Activated naive CD8-positive, alpha-beta T cell treated with anti-CD3 and anti-CD28 coated beads for 36 hours (primary cell): ENCODE data around the gene PTPN1. TPM values are rescaled to one million over a fixed set of nuclear protein-coding genes. Genes with fewer than 3 reads are reported as not detected.

Experiments
- DNase-seq: peaks from one replicate; pipeline ENCODE4 v3.0.0; 2021
- H3K27ac Mint-ChIP-seq: one replicate; pipeline ENCODE4 v1.8.0; 2022; ENCODE audit warnings: mild to moderate bottlenecking, moderate library complexity, mixed read lengths
- H3K27me3 Mint-ChIP-seq: one replicate; pipeline ENCODE4 v1.8.0; 2022; ENCODE audit warnings: mild to moderate bottlenecking, mixed read lengths
- H3K36me3 Mint-ChIP-seq: one replicate; pipeline ENCODE4 v1.8.0; 2021; ENCODE audit warnings: mild to moderate bottlenecking, mixed read lengths
- H3K4me1 Mint-ChIP-seq: one replicate; pipeline ENCODE4 v1.8.0; 2021; ENCODE audit warnings: mixed read lengths
- H3K4me3 Mint-ChIP-seq: one replicate; pipeline ENCODE4 v1.8.0; 2022; ENCODE audit warnings: mild to moderate bottlenecking, moderate library complexity, mixed read lengths
- H3K9me3 Mint-ChIP-seq: one replicate; pipeline ENCODE4 v1.8.0; 2022; ENCODE audit warnings: mixed read lengths
- total RNA-seq, 2 experiments: library from RNA; stranded (reverse); gene quantifications; one replicate each; pipeline ENCODE4 v1.2.3, GENCODE V29; 2021

The PTPN1 gene
- total RNA-seq, 2 experiments from 2014 or later: 53.0 to 54.0 TPM

DNA sequence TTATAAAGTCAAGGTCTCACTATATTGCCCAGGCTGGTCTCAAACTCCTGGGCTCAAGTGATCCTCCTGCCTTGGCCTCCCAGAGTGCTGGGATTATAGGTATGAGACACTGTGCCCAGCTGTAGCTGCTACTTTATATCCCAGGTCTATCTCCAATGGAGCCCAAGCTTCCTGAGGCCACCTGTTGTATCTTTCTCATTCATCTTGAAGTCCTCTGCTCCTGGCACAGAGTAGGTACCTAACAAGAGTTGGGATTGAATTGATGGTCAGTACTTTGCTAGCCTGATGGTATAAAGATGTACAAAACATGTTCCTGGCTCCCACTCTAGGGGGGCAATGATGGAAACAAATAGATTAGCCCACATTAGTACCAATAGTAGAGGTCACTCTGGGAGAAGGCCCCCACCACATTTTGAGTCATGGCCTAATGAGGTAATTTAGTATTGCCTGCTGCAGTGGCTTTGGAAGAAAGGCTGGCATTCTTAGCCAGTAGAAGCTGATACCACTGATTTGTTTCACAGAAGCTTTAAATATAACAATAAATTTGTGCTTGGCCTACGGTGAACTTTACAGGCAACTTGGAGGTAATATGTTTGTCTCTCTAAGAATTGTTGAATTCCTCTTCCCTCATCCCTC lies 5.4 kb downstream of the PTPN1 start:
- H3K4me3 Mint-ChIP-seq: peak overlapping the region; percentile 48
- H3K27me3 Mint-ChIP-seq: no peaks in the 10 kb centered on the region
- H3K4me1 Mint-ChIP-seq: peaks cover 90% of the 10 kb centered on the region
- H3K36me3 Mint-ChIP-seq: peaks cover 34% of the 10 kb centered on the region
- H3K27ac Mint-ChIP-seq: peak overlapping the region; percentile 92
- H3K9me3 Mint-ChIP-seq: no peaks in the 10 kb centered on the region
- no peak for DNase-seq

DNA sequence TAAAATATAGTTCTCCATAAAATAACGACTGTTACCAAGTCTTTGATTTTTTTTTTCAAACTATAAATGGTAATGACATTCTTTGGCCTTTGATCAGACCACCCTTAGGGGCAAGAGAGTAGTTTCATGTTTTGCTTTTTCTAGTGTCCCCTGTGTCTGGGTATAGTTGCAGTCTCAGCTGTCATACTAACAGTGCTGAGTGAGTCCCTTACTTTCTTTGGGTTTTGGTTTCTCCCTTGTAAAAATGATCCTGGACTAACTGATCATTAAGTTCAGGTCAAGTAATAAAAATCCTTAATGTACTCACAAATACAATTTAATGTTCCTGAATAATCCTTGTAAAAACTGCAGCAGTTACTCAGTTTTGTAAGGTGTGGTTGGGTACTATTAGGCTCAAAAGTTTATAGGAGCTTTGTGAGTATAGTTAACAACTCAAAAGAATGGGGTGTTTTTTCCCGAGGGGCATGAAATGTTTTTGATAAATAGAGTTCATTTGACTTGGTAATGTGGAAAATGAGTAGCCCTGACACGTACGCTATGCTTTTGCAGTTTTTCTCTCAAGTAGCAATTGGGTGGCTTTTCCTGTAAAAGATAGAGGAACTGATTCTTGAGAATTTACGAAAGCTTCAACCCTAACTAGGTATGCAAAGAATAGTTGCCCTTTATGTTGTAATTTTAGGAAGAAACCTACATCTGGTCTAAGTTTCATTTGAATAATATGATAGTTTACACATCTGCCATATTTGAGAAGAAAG lies 6.2 kb downstream of the PTPN1 start:
- DNase-seq: no peak
- peaks cover 91% of the 10 kb centered on the region for H3K4me1 Mint-ChIP-seq
- no peaks in the 10 kb centered on the region for H3K9me3 Mint-ChIP-seq
- H3K36me3 Mint-ChIP-seq: peaks cover 32% of the 10 kb centered on the region
- no peaks in the 10 kb centered on the region for H3K27me3 Mint-ChIP-seq
- H3K27ac Mint-ChIP-seq: peak overlapping the region; percentile 92
- peak overlapping the region; percentile 48 for H3K4me3 Mint-ChIP-seq

DNA sequence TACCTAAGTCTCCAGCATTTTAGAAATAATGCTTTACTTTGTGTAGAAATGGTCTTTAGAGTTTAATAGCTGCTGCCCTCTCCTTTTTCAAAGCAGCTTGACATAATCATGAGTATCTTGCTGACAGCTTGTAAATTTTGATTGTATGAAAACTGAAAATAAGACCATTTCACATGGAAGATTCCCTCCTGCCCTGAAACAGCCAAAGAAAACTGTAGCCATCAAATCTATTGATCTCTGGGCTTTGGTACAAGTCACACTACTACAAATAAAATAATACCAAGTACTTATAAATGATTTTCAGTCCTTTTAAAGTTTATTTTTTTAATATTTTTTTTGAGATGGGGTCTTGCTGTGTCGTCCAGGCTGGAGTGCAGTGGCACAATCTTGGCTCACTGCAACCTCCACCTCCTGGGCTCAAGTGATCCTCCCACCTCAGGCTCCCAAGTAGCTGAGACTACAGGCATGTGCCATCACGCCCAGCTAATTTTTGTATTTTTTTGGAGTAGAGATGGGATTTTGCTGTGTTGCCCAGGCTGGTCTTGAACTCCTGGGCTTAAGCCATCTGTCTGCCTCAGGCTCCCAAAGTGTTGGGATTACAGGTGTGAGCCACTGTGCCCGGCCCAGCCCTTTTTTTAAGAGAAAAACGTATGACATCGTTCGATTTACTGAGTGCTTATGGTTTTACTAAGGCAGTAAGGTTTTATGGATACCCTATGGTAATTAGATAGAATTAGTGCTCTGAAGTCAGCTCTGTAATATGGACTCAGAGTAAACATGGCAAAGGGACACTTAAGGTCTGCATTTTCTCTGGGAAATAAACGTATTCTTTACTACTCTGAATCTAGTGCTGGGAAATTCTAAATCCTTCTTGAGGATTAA lies 7.0 kb downstream of the PTPN1 start:
- H3K27me3 Mint-ChIP-seq: no peaks in the 10 kb centered on the region
- H3K27ac Mint-ChIP-seq: peak overlapping the region; percentile 92
- peak overlapping the region; percentile 75 for H3K4me3 Mint-ChIP-seq
- no peaks in the 10 kb centered on the region for H3K9me3 Mint-ChIP-seq
- DNase-seq: no peak
- H3K4me1 Mint-ChIP-seq: peaks cover 92% of the 10 kb centered on the region
- H3K36me3 Mint-ChIP-seq: peaks cover 38% of the 10 kb centered on the region

DNA sequence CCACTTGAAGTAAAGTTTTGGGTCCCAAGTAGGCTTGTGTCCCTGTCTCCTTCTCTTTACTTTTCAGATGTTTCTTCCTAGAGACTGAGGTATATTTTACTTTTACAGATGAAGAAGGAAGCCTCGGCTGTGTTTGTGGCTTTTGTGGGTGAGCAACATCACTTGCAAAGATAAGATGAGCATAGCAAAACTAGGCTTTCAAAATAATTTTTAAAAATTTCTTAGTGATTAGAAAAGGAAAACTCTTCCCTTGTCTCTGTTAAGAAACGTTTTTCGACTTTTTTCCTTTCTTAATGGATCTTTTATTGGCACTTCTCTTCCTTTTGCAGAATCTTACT lies 7.6 kb downstream of the PTPN1 start:
- H3K9me3 Mint-ChIP-seq: no peaks in the 10 kb centered on the region
- peaks cover 87% of the 10 kb centered on the region for H3K4me1 Mint-ChIP-seq
- DNase-seq: no peak
- H3K36me3 Mint-ChIP-seq: peaks cover 38% of the 10 kb centered on the region
- no peaks in the 10 kb centered on the region for H3K27me3 Mint-ChIP-seq
- H3K27ac Mint-ChIP-seq: peak overlapping the region; percentile 92
- peak overlapping the region; percentile 75 for H3K4me3 Mint-ChIP-seq

DNA sequence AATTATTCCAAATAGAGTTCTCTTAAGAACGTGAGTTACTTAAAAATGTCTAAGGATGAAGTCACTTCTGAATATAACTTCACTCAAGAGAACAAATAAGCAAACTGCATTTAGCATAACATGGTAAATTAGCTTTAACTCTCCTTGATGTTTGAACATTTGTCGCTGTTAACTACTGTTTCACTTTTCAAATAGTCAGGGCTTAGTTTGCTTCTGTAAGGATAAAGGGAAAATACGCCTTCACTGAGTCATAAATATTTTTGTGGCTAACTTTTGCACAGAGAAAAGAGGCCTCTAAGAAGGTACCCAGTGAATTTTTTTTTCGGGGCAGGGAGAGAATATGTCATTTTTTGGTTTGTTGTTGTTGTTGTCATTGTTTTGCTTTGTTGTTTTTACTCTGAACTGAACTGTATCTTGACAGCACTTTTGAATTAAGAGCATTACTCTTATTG lies 8.1 kb downstream of the PTPN1 start:
- Mint-ChIP-seq H3K27ac (peak overlapping the region; percentile 92), H3K9me3 (no peaks in the 10 kb centered on the region), H3K36me3 (peaks cover 40% of the 10 kb centered on the region), H3K27me3 (no peaks in the 10 kb centered on the region), H3K4me1 (peaks cover 88% of the 10 kb centered on the region), H3K4me3 (peak overlapping the region; percentile 75)
- DNase-seq: no peak

DNA sequence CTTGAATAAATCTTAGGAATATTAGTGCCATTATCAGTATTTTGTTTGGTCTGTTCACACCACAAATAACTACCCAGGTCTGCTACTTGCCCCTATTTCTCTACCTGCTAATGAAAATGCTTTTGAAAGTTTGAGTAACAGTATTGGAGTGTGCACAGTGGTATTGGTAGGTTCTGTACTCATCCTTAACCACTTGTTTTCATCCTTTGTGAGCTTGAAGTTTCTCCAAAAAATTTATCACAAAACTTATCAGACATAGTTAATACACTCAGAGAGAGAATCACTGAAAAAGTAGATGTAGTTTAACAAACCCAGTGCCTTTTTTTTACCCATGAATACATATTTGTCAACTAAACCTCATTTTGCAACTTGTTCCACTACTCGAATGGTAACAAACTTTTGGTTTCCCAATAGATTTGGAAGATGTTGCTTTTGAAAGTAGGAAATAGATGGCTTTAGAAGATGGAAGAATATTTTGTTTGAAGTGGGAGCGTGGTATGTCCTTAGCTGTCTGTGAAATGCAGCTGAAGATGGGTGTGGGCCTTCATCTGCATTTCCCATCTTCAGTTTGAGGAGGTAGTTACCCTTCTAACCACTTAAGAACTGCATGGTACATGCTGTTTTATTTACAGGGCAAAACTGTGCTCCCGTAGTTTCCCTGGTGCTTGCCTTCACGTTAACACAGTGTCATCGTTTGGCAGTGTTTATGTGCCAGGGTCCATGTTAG lies 9.0 kb downstream of the PTPN1 start:
- H3K4me3 Mint-ChIP-seq: peak overlapping the region; percentile 76
- peaks cover 89% of the 10 kb centered on the region for H3K4me1 Mint-ChIP-seq
- no peaks in the 10 kb centered on the region for H3K27me3 Mint-ChIP-seq
- DNase-seq: peak; percentile 28
- no peaks in the 10 kb centered on the region for H3K9me3 Mint-ChIP-seq
- H3K27ac Mint-ChIP-seq: peak overlapping the region; percentile 92
- H3K36me3 Mint-ChIP-seq: peaks cover 41% of the 10 kb centered on the region

DNA sequence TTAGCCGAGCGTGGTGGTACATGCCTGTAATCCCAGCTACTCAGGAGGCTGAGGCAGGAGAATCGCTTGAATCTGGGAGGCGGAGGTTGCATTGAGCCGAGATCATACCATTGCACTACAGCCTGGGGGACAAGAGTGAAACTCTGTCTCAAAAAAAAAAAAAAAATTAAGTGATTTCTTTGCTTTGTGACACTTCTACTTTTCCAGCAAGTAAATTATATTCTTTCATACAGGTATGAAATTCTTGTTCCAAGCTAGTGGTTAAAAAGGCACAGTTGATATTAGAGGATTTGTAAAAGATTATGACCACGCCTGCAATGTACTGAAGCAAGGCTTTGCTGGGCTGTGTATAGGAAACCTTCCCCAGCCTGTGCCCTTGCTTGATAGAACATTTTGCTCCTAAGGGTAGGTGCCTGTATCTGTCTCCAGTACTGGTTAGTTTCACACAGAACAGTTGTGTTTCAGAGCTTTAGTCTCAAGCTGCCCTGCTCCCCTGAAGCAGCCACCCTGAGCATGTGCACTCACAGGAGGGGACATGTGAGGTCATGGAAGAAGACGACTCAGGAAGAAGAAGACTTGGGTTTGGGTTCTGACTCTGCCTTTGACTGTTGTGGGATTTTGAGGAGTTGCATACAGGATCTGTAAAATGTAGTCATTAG lies 10.2 kb downstream of the PTPN1 start:
- H3K27ac Mint-ChIP-seq: peak overlapping the region; percentile 92
- peaks cover 77% of the 10 kb centered on the region for H3K4me1 Mint-ChIP-seq
- peak overlapping the region; percentile 76 for H3K4me3 Mint-ChIP-seq
- H3K36me3 Mint-ChIP-seq: peaks cover 33% of the 10 kb centered on the region
- peak; percentile 49 for DNase-seq
- H3K9me3 Mint-ChIP-seq: no peaks in the 10 kb centered on the region
- H3K27me3 Mint-ChIP-seq: no peaks in the 10 kb centered on the region

DNA sequence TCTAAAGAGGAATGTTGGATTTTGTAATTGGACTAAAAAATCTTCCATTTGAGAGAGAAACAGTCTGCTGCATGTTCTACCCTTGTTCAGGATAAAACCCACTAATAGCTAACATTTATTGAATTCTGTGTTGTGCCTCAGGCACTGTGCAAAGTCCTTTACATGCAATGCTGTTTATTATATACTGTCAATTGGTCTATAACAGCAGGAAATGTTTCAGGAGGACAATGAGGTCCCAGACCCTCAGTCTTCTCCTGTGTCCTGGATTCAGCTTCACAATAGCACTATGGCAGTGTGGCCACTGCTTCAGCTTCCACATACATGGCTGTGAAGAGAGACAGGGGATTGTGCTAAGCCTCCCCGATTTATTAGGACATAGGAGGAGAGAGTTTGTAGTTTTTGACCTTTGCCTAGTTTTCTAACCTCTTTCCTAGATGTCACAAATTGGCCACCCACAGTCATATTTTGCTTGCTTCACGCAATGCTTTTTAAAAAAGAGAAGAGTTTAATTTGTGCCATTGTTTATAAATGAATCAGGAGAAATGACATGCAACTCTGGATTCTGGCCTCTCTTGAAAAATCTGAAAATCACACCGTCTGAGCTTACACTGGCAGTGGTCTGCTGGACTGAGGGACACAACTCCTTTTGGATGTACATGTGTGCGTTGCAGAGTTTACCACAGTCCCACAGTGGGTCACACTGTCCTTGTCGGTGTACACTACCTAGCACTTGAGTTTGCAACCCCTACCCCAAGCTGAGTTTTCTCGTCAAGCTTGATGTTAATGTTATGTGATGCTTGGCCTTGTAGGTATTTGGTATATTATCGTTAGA lies 11.3 kb downstream of the PTPN1 start:
- H3K27me3 Mint-ChIP-seq: no peaks in the 10 kb centered on the region
- no peak for DNase-seq
- peaks cover 67% of the 10 kb centered on the region for H3K4me1 Mint-ChIP-seq
- no peak overlapping the region for H3K4me3 Mint-ChIP-seq
- H3K9me3 Mint-ChIP-seq: no peaks in the 10 kb centered on the region
- peak overlapping the region; percentile 76 for H3K27ac Mint-ChIP-seq
- peaks cover 31% of the 10 kb centered on the region for H3K36me3 Mint-ChIP-seq

DNA sequence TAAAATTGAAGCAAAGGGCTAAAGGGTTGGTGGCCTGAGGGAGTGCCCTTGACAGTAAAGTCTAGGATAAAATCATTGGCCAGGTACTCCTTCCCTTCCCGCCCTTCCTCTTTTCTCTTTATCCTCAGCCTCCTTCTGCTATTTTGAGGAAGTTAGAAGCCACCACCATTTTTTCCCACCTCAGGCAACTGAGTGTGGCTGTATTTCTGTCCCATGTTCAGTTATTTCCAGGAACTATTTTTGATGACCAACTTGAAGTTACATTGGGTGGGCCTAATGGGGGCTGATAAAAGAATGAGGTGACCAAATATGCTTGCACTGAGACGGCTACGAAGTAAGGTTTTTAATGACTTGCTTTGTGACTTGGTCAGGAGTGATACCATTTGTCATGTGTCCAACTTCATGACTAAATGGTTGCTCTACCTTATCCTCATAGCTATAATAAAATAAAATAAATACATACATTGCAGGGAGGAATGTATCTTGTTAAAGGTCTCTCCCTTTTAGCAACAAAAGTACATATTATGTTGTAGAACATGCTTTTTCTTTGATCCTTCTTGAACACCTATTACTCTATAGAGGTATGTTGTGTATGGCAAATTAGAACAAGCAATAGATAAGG lies 12.0 kb downstream of the PTPN1 start:
- no peak overlapping the region for H3K4me3 Mint-ChIP-seq
- no peaks in the 10 kb centered on the region for H3K27me3 Mint-ChIP-seq
- peaks cover 31% of the 10 kb centered on the region for H3K36me3 Mint-ChIP-seq
- H3K9me3 Mint-ChIP-seq: no peaks in the 10 kb centered on the region
- DNase-seq: no peak
- peak overlapping the region; percentile 36 for H3K27ac Mint-ChIP-seq
- H3K4me1 Mint-ChIP-seq: peaks cover 62% of the 10 kb centered on the region

DNA sequence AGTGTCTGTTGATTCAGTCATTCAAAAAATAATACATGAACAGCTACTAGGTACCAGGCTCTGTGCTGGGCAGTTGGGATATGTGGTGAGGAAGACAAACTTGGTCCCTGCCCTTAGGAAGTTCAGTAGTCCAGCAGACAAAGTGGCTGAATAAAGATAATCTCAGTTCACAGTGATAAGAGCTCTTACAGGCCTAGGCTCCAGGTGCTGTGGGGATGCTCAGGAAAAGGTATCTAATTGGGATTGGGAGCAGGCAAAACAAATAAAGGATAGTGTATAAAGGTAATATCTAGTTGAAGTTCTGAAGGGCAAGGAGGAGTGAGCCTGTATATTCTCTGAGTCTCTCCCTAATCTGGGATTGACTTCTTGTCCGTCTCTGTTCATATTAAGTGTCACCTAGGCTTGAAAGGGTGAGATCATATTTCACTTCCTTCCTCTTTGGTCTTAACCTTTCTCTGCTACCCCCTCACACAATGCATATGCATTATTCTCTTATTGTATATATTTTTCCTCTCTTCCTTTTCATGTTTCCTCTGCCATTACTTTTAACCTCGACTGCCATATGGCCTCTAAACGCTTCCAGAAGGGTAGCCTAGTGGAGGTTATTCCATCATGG lies 13.5 kb downstream of the PTPN1 start:
- H3K4me3 Mint-ChIP-seq: peak overlapping the region; percentile 6
- H3K27ac Mint-ChIP-seq: peak overlapping the region; percentile 81
- no peak for DNase-seq
- peaks cover 48% of the 10 kb centered on the region for H3K4me1 Mint-ChIP-seq
- H3K36me3 Mint-ChIP-seq: peaks cover 28% of the 10 kb centered on the region
- H3K9me3 Mint-ChIP-seq: no peaks in the 10 kb centered on the region
- no peaks in the 10 kb centered on the region for H3K27me3 Mint-ChIP-seq

DNA sequence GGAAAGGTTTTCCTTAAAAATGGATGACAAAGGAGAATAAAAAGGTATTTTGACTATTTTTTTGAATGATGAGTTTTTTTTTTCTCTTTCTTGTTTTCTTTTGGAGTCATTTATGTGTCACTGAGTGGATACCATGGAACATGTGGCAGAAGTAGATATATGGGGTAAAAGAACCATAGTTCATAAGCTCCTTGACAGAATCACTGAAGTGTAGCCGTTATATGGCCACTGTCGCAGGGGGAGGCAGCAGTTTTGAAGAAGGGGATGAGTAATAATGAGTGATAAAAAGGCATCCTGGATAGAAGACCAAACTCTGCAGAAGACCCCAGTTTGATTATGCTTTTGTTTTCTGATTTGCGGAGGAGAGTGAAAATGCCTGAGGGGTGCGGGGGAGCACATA lies 15.5 kb downstream of the PTPN1 start:
- Mint-ChIP-seq H3K27ac (no peak overlapping the region), H3K27me3 (no peaks in the 10 kb centered on the region), H3K4me3 (no peak overlapping the region), H3K4me1 (peaks cover 38% of the 10 kb centered on the region), H3K36me3 (peaks cover 24% of the 10 kb centered on the region), H3K9me3 (no peaks in the 10 kb centered on the region)
- no peak for DNase-seq

DNA sequence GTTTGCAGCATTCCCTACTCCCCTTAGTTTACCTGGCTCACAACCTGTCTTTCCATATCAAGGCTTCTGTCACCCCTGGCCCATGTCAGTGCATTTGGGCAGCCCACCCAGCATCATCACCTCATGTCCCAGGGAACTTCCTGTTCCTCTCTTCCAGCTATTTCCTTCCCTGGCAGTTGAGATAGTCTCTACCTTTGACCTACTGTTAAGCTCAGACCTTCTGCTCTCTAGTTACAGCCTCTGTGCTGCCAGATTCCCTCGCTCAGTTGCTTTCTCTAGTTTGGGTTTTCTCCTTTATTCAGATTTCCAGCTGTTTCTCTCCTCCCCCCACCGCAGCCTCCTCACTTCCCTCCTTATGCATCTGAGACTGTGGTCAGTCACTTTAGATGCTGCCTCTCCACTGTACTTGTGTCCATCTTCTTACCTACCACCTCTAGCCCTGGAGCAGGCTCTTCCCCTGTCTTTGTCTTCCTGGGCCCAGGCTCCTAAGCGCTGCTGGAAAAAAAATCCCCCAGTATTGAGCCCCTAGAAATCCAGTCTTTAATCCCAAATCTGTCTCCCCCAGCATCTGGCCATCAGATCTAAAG lies 16.3 kb downstream of the PTPN1 start:
- peaks cover 34% of the 10 kb centered on the region for H3K4me1 Mint-ChIP-seq
- no peak for DNase-seq
- no peak overlapping the region for H3K4me3 Mint-ChIP-seq
- no peaks in the 10 kb centered on the region for H3K27me3 Mint-ChIP-seq
- no peaks in the 10 kb centered on the region for H3K9me3 Mint-ChIP-seq
- peaks cover 21% of the 10 kb centered on the region for H3K36me3 Mint-ChIP-seq
- no peak overlapping the region for H3K27ac Mint-ChIP-seq
